RPMI7951 (cell line): ENCODE data around the gene MYL12A. TPM values are rescaled to one million over a fixed set of nuclear protein-coding genes. Genes with fewer than 3 reads are reported as not detected.
"Not testable (repeated sequence)": the region's sequence is repeated elsewhere in the genome, so short reads cannot be mapped to it uniquely, and the experiment has no call there.

Source experiments
- DNase-seq: peaks from one replicate; pipeline ENCODE4 v3.0.0-alpha.2; 2012; ENCODE audit warnings: low read depth
- total RNA-seq: library from RNA; depleted of rRNA; stranded (reverse); fragments of >200 nt; shearing (Covaris generic); gene quantifications from 2 replicates; pipeline ENCODE4 v1.2.3, GENCODE V29; 2014; rRNA removed

MYL12A gene
- 656 and 818 TPM in 2 replicates for total RNA-seq

DNA sequence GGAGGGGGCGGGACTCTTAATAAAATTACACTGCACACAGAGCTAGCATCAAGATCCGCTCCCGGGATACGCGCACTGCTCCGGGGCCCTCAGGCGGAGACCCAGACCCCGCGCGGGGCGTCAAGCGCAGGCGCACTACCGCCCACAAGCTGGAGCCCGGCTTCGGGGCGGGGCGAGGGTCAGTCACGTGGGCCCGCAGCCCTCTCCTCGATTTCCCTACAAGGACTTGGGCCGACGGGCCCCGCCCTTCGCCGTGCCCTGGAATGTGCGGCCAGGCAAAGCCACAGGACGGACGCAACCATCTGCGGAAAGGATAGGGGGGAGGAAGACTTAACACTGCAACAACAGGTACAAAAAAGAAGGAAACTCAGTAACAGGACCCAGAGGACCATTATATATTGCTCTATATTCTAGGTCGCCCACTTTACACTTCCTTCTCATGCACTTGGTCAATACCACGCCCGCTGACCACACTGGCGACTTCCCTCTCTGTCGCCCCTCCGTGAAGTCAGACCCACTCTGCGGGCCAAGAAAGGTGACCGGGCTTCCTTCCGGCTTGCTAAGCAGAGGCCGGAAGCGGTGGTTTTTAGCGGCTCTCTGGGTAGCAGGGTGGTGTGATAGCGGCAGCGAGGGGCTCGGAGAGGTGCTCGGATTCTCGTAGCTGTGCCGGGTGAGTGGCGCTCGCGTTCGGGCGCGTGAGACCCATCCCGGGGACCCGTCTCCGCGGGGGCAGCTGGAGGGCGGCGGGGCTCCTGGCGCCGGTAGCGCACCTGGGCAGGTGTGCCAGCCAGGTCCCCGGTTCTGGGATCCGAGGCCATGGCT lies at the start of gene MYL12A:
MYL12A (plus strand) TSS at position 562 of the 822 bp plus-strand sequence. CDS start 5,447 bp downstream, outside the sequence.
- peak; percentile 97 for DNase-seq

GRCh38 chr18:3198260-3198860 lies 49.2 kb upstream of the MYL12A start:
- DNase-seq, result not testable (repeated sequence)

DNA sequence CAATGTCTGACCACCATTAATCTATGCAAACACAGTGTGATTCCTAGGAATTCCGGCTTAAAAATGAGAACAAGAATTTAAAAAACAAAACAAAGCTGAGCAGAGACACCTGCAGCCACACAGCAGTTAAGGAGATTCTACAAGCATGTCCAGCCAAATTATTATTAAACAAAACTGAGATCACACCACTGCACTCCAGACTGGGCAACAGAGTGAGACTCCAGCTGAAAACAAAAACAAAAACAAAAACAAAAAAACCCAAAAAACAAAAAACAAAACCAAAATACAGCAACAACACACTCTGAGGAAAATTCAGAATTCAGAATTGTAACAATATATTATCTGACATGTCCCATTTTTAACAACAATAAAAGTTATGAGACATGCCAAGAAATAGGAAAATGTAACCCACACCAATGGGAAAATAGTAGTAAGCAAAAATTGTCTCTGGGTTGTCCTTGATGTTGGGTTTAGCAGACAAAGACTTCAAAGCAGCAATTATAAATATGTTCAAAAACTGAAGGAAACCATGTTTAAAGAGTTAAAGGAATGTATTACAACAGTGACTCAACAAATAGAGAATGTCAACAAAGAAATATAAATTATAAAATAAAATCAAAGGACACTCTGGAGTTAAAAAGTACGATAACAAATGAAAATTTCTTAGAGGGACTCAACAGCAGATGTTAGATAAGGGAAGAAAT lies 47.5 kb upstream of the MYL12A start:
- DNase-seq, result no peak

DNA sequence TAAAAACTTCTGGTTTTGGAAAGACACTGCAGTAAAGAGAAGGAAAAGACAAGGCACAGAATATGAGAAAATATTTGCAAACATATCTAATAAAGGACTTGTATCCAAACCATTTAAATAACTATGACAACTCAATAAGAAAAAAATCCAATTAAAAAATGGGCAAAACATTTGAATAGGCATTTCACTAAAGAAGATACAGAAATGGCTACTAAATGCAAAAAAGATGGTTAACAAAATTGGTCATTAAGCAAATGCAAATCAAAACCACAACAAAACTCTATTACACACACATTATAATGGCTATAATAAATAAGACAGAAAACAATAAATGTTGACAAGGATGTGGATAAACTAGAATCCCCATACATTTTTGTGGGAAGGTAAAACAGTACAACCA lies 42.4 kb upstream of the MYL12A start:
- no peak for DNase-seq

DNA sequence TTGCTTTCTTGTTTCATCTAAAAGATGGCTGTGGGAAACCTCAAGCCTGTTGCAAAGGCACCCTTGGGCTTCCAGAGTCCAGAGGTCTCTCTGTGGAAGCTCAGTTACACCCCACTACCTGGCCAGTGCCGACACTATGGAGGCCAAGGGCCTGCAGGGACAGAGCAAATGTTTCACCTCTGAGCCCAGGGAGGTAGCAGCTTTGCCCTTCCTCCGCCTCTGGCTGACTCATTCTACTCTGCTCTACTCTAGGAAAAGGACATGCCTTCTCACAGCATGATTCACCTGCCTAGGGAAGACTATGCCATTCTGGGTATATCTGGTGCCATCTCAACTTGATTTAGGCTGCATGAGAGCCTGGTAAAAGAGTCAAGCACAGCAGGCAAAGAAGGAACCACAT lies 40.0 kb upstream of the MYL12A start:
- DNase-seq, result no peak

GRCh38 chr18:3209859-3210569 lies 37.6 kb upstream of the MYL12A start:
- no peak for DNase-seq

- no peak for DNase-seq
These were observed 36.2 kb upstream of the MYL12A start for GRCh38 chr18:3211236-3211992.

GRCh38 chr18:3212657-3213056 lies 34.9 kb upstream of the MYL12A start:
- no peak for DNase-seq

GRCh38 chr18:3213300-3214059 lies 34.1 kb upstream of the MYL12A start:
- no peak for DNase-seq

GRCh38 chr18:3214855-3215637 lies 32.6 kb upstream of the MYL12A start:
- no peak for DNase-seq

- no peak for DNase-seq
These were observed 30.6 kb upstream of the MYL12A start for GRCh38 chr18:3216987-3217386.

GRCh38 chr18:3217948-3218647 lies 29.5 kb upstream of the MYL12A start:
- no peak for DNase-seq

- no peak for DNase-seq
These were observed 28.8 kb upstream of the MYL12A start for GRCh38 chr18:3218819-3219218.

- DNase-seq, result no peak
These were observed 28.4 kb upstream of the MYL12A start for GRCh38 chr18:3219241-3219630.

DNA sequence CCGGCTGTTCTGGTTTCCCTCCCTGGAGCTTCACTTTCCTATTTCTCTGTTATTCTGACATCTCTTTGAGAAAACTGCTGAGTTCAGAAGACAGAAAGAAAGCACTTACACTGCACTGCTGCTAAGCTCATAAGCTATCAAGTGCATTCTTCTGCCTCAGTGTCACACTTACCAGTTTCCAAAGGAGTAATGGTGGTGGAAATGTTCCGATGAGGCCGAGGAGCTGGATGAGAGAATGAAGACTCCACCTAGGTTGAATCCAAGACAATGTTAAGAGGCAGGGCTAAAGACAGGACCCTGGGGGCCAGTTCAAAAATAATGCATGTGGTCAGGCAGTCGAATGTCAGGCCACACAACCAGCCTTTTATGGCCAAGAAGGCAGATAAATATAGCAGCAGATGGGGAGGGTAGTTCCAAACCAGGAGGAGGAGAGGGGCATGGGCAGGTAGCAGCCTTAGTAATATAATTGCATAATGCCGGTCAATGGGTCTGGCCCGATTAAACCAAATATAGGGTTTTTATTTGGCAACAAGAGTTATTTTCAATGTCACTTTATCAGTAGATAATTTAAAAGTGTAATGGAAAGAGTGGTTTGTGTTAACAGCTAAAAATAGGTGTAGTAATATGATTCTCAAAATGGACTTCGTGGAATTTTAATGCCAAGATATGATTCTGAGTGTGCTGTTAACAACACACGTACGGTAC lies 27.8 kb upstream of the MYL12A start, which contains the start of gene MYOM1:
MYOM1 (minus strand) TSS at position 338 of the 705 bp plus-strand sequence. CDS start 4,745 bp downstream, outside the sequence.
- DNase-seq, result no peak

GRCh38 chr18:3220868-3221267 lies 26.7 kb upstream of the MYL12A start:
- not testable (repeated sequence) for DNase-seq

DNA sequence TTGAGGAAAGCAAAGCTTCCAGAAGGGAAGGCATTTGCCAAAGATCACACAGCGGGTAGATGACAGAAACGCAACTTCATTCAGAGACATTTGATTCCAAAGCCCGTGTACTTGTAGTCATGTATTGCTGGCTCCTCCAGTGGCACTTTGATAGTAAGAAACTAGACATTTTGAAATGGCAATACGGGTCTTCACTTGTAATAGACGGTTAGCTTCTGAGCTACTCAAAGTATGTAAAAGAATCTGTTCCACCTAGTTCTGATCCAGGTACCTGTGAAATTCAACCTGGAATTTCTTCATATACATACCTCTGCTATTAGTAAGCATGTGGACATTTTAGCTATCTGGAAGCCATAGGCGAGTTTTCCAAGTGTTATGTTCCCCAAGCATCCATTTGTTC lies 26.1 kb upstream of the MYL12A start:
- DNase-seq, result no peak

DNA sequence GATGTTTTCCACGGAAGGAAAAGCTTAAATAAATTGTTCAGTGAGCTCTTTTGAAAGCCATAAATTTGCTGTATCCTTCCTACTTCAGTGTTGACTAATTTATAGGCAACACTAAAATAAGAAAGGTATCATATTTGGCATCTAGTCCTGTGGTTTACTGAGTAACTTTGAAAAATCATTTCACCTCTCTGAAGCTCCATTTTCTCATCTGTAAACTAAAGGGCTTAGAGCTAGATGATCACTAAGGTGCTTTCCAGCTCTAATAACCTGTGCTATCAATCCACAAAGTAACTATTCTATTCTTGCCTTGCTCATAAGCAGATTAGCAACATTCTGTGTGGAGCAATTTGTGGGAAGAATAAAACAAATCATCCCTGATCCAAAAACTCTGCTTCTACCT lies 24.2 kb upstream of the MYL12A start:
- no peak for DNase-seq
